D341Med (cell line): ENCODE results near the gene PKNOX2.

Experiments used
- DNase-seq: peaks from one replicate; pipeline ENCODE4 v3.0.0; 2012; ENCODE audit warnings: low spot score

The PKNOX2 gene

GRCh38 chr11:125412509-125412908, 248.0 kb downstream of the PKNOX2 start:
- DNase-seq: no peak

DNA sequence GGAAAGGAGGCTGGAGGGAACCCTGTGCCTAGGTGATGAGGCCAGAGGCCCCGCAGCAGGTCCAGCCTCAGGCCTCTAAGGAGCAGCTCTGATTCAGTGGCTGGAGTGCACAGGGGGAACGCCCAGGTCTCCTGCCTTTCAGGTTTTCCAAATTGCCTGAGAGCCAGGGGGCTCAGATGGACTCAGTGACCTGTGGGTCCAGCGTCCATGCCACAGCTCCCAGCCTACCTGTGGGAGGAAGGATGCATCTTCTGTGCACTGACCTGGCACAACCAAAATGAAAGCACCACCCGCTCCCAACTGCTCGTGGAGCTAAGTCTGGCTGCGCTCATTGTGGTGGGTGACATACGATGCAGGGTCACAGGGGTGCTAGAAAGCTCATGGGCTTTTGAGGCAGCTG, 248.7 kb downstream of the PKNOX2 start:
- no peak for DNase-seq

DNA sequence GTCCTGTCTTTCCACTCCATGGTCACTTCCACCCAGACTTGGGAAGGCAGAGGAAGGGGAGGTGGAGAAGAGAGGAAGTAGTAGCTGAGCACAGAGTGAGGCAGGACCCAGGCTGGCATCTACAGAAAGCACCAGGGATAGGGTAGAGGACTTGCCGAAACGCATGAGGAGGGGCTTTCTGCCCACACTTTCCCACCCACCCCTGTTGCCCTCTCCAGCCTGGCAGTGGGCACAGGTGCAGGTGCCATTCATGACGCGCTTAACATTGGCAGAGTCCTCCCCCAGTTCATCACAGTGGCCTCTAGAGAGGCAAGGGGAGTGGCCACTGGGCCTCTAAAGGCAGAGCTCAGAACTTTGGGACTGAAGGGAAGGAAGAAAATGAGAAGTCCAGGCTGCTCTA, 249.6 kb downstream of the PKNOX2 start:
- no peak for DNase-seq

DNA sequence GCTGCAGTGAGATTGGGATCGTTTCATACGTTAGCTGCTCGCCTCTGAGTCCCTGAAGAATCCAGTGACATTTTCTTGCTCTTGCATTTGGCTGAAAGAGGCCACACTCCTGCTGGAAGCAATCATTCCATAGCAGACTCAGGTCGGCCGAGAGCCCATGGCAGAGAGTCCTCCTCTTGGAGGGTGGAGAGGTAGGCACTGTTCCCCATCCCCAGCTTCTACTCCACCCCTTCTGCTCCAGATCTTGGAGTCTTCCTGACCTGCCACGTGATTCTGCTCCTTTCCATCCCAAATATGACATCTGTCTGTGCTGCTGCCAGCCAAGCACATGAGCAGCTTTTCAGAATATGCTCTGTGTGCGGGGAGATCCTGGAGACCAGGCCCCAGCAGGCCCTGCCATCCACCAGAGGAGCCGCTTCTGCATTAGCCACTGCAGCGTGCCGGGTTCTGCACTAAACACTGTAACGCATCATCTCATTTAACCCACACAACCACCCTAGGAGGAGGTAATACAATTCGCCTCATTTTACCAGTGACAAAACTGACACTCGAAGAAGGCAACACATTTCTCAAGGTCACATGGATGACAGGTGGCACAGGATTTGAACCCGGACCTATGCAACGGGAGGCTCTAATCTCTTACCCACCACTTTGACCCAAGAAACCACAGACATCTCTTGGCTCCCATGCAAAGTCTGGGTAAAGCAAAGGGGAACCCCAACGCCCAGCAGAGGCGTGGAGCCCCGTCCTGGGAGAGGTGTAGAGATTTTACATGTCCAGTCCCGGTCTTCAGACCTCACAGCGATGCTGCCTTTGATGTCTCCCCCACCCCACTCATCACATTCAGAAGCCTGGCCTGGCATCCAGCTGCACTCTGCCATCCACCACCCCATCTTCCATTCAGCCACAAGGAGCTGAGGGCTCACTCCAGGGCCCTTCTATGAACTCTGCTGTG, 252.7 kb downstream of the PKNOX2 start:
- no peak for DNase-seq

DNA sequence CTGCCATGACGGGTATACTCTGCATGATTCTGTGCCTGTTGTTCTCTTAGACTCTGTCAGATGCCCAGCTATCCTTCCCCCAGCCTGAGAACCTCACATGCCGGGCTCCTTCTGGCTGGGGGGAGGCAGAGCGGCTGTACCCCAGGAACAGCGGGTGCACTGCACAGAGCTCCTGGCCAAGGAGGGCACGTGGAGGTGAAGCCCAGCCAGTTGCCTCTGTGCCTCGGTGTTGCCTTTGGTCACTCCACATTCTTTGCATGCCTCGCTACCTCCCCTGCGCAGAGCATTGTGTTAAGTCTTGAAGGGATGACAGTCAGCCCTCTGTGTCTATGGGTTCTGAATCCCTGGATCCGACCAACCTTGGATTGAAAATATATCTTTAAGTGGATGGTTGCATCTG, 253.8 kb downstream of the PKNOX2 start:
- DNase-seq: no peak

GRCh38 chr11:125422681-125423080, 258.1 kb downstream of the PKNOX2 start:
- DNase-seq: no peak

GRCh38 chr11:125423247-125423849, 258.8 kb downstream of the PKNOX2 start:
- DNase-seq: no peak

DNA sequence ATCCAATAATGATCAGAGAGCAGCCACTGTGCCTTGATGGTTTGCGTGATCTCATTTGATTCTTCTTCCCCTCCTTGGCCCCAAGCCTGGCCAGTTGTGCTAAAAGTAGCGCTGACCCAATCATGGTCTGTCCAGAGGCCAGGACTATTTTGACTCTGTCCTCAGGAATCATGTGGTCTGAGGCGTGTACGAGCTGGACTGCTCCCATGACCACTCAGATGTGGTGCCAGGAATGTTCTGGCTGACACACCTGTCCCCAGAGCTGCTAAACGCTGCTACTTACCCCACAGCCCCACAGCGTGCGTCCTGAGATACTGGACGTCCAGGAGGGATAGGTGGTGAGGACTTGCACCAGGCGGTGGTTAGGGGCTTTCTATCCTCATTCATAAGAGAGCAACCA, 261.1 kb downstream of the PKNOX2 start:
- no peak for DNase-seq

GRCh38 chr11:125426818-125427528, 262.4 kb downstream of the PKNOX2 start:
- DNase-seq: no peak

DNA sequence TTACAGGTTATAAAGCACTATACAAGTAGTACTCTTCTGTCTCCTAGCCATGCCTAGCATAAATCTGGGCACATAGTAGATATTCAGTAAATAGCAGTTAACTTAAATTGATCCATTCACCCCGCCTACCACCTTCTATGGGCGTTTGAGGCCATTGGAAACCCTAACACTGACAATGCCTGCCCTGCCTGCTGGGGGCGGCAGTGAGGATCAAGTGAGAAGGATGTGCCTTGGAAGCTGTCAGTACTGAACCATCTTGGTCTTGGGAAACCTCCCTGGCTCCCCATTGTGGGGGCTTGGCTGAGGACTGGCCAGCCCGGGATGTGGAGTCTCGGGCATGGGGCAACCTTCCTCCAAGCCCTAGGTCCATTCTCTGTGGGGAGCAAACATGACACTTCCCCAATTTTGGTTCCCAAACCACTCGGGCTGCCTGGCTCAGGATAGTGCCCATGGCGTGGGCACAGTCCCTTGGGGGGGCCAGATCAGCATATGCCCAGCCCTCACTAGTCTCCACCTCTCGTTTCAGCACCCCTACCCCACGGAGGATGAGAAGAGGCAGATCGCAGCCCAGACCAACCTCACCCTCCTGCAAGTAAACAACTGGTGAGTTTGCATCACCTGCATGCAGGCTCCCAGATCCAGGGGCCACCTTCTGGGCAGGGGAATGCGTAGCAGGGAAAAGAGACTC, 264.1 kb downstream of the PKNOX2 start:
- no peak for DNase-seq

DNA sequence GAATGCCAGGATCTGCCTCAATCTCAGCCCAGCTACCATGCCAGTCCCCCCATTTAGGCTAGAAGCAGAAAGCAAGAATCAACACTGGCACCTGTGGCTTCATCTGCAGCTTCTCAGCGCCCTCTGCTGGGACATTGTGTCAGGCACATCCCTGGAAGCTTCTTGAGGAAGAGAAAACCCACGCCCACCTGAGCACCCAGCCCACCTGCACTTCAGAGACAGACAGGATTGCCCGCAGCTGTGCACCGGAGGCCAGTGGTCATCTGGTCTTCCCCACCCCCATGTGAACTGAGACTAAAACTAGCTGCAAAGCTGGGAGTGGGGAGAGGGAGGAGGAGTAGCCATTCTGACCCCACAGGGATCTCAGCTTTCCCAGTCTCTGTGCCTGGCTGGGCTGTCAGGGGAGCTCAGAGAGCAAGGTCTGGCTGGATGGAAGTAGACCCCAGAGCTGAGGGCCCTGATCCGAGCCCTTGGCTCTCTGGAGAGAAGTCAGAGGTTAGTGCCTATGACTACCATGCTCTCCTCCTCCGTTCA, 264.7 kb downstream of the PKNOX2 start:
- DNase-seq: peak; percentile 79

DNA sequence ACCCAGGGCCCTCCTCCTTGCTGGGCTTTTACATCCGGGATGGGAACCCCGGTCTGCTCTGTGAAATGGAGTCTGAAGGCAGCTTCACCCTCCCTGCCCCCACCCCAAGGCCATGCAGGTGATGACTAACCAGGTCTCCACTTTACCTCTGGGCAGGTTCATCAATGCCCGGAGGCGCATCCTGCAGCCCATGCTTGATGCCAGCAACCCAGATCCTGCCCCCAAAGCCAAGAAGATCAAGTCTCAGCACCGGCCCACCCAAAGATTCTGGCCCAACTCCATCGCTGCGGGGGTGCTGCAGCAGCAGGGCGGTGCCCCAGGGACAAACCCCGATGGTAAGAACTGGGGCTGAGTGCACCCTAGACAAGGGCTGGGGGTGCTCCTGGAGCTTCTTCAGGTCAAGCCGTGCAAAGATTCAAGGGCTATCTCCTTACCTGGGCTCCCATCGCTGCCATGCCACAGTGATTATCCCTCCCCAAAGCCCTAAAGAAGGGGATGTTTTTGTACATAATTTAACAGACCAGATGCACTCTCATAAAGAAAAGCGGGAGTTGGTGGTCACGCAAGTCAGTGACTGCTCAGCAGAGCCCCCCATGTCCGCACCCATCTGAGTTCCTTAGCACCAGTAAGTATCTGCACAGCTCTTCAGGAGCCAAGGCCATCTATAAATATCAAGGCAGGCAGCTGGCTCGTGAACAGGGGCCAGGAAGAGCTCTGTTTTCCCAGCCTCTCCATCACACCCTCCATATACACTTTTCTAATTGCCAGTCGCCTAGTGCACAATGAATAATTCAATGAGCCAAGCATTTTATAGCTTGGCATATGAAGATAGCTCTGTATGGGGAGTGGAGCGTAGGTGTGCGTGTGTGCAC, 265.5 kb downstream of the PKNOX2 start:
- DNase-seq: no peak

DNA sequence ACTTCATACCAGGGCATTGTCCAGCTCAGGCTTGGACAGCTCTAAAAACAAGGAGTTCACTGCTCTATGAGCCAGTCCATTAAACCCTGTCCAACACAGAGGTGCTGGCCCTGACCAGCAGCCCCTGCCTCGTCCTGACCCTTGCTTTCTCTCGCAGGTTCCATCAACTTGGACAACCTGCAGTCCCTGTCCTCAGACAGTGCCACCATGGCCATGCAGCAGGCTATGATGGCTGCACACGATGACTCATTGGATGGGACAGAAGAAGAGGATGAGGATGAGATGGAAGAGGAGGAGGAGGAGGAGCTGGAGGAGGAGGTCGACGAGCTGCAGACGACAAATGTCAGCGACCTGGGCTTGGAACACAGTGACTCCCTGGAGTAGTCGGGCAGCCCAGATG, 266.5 kb downstream of the PKNOX2 start:
- no peak for DNase-seq

- DNase-seq: no peak
Observed at GRCh38 chr11:125431481-125431880, 266.9 kb downstream of the PKNOX2 start.

GRCh38 chr11:125433454-125434121, 269.0 kb downstream of the PKNOX2 start:
- peak; percentile 75 for DNase-seq

GRCh38 chr11:125435461-125436238, 271.1 kb downstream of the PKNOX2 start:
- DNase-seq: no peak

DNA sequence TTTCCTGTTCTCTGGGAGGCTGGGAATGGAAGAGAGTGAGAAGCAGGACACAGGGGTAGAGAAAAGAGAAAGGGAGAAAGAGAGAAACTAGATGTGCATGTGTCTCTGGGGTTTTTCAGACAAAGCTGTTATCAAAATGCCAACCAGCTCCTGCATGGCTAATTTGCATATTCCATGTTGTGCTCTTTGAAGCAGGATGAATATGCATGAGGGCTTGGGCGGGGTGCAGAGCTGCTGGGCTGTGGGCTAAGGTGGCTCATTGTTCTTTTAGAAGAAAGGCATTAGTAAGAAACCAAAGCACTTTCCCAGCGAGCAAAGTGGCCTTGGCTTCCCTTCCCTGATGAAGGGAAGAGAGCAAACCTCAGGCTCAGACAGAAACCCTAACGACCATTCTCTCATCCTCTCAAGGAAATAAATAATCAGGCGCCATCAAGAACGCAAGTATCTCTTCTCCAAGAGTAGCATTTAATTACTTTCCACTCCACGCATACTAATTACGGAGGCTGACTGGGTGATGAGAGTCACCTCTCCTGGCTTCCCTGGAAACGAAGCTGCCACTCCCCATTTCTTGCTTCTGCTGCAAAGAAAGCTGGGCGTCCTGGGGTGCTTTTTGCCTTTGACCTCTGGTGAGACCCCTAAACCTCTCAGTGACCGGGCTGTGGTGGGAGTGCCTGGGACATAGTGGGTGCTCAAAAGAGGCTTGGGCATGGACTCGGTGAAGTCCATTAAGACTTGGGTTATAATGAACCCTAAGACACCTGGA, 277.3 kb downstream of the PKNOX2 start:
- no peak for DNase-seq

DNA sequence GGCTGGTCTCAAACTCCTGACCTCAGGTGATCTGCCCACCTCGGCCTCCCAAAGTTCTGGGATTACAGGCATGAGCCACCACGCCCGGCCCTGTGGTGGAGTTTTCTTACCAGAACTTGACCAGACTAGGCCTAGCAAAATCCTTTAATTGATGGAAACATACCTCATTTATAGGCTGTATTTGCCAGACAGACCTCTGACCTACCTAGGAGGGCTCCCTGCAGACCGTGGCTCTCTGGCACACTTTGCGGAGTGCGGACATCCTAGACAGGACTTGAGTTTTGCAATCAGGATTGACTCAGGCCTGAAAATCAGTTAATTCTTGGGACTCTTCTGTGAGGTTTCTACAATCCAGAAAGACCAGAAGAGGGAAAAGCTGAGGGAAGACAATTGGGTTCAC, 278.4 kb downstream of the PKNOX2 start:
- DNase-seq: no peak

GRCh38 chr11:125443767-125444311, 279.3 kb downstream of the PKNOX2 start:
- no peak for DNase-seq
